ENCODE results near the gene SAP130.

Gene SAP130

DNA sequence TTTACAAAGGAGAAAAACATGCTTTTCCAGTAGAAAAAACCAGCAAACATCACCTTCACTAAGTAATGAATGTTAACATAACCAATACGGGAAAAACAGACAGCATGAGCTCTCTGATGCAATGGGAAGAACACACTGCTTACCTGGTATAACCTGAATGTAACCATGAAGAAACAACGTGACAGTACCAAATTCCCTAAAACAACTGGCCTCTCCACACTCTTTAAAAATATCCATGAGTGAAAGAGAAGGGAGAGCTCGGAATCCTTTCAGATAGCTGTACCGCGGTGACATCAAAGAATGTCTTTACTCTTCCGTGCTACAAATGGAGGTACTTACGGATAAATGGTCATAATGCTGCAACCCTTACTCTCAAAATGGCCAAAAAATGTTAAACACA, 32.1 kb downstream of the SAP130 start:
- Histone ChIP-seq H3K4me3 (ENCODE audit: insufficient read depth, low read depth, low read length, poor library complexity, severe bottlenecking) (no peak overlapping the region), H3K27me3 (replicated peaks; ENCODE audit: control insufficient read depth, insufficient read depth, low read length, poor library complexity, severe bottlenecking) (no peaks in the 10 kb centered on the region), H3K27ac (ENCODE audit: insufficient read depth, low read length, poor library complexity, severe bottlenecking) (no peak overlapping the region), H3K9me3 (ENCODE audit: control insufficient read depth, low read length) (no peaks in the 10 kb centered on the region), H3K4me1 (ENCODE audit: control insufficient read depth, insufficient read depth, low read length, poor library complexity, severe bottlenecking) (no peaks in the 10 kb centered on the region), H3K36me3 (ENCODE audit: control insufficient read depth, insufficient read depth, low read length) (peaks cover 63% of the 10 kb centered on the region)
- no peak for DNase-seq

DNA sequence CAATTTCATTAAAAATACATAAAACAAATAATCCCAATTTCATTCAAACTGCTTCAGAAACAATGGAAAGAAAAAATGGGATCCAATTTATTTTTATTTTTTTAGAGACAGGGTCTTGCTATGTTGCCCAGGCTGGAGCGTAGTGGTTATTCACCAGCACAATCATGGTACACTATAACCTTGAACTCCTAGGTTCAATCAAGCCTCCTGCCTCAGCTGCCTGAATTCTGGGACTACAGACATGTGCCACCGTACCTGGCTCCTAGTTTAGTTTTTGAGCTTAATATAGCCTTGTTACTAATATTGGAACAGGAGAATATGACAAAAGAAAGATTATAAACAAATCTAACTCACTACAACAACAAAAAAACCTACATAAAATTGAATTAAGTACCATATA, 34.2 kb downstream of the SAP130 start:
- Histone ChIP-seq H3K27ac (ENCODE audit: insufficient read depth, low read length, poor library complexity, severe bottlenecking) (no peak overlapping the region), H3K36me3 (ENCODE audit: control insufficient read depth, insufficient read depth, low read length) (peaks cover 50% of the 10 kb centered on the region), H3K4me3 (ENCODE audit: insufficient read depth, low read depth, low read length, poor library complexity, severe bottlenecking) (no peak overlapping the region), H3K9me3 (ENCODE audit: control insufficient read depth, low read length) (no peaks in the 10 kb centered on the region), H3K4me1 (ENCODE audit: control insufficient read depth, insufficient read depth, low read length, poor library complexity, severe bottlenecking) (no peaks in the 10 kb centered on the region), H3K27me3 (replicated peaks; ENCODE audit: control insufficient read depth, insufficient read depth, low read length, poor library complexity, severe bottlenecking) (no peaks in the 10 kb centered on the region)
- DNase-seq: no peak

GRCh38 chr2:127991742-127992141, 36.1 kb downstream of the SAP130 start:
- H3K27me3 ChIP-seq (replicated peaks; ENCODE audit: control insufficient read depth, insufficient read depth, low read length, poor library complexity, severe bottlenecking): no peaks in the 10 kb centered on the region
- H3K9me3 ChIP-seq (ENCODE audit: control insufficient read depth, low read length): no peaks in the 10 kb centered on the region
- H3K4me1 ChIP-seq (ENCODE audit: control insufficient read depth, insufficient read depth, low read length, poor library complexity, severe bottlenecking): no peaks in the 10 kb centered on the region
- no peak overlapping the region for H3K4me3 ChIP-seq (ENCODE audit: insufficient read depth, low read depth, low read length, poor library complexity, severe bottlenecking)
- no peak for DNase-seq
- H3K27ac ChIP-seq (ENCODE audit: insufficient read depth, low read length, poor library complexity, severe bottlenecking): no peak overlapping the region
- peaks cover 59% of the 10 kb centered on the region for H3K36me3 ChIP-seq (ENCODE audit: control insufficient read depth, insufficient read depth, low read length)

DNA sequence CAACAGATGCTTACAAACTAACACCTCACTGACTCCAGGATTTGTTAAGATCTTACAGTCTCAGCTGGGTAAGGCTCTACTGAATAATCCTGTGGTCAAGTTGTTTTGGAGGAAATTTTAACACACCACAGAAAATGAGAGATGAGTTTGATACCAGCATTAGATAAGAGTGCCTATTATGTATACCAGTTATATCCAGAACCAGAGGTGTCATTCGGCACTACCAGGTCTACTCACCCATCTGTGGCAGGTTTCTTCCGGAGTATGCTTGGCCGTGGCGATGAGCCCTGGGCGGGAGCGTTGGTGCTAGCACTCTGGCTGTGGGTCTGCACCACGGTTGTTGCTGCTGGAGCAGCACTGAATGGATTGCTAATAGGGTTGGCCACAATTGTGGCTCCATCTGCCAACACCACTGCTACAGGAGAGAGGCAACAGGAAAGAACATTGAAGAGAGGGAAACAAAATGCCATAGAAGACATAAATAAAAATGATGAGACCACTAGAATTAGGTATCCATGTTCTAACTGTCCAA, 41.2 kb downstream of the SAP130 start:
- no peaks in the 10 kb centered on the region for H3K4me1 ChIP-seq (ENCODE audit: control insufficient read depth, insufficient read depth, low read length, poor library complexity, severe bottlenecking)
- H3K9me3 ChIP-seq (ENCODE audit: control insufficient read depth, low read length): no peaks in the 10 kb centered on the region
- H3K4me3 ChIP-seq (ENCODE audit: insufficient read depth, low read depth, low read length, poor library complexity, severe bottlenecking): no peak overlapping the region
- DNase-seq: no peak
- H3K27ac ChIP-seq (ENCODE audit: insufficient read depth, low read length, poor library complexity, severe bottlenecking): no peak overlapping the region
- peaks cover 58% of the 10 kb centered on the region for H3K36me3 ChIP-seq (ENCODE audit: control insufficient read depth, insufficient read depth, low read length)
- H3K27me3 ChIP-seq (replicated peaks; ENCODE audit: control insufficient read depth, insufficient read depth, low read length, poor library complexity, severe bottlenecking): no peaks in the 10 kb centered on the region

GRCh38 chr2:127985735-127986134, 42.1 kb downstream of the SAP130 start:
- Histone ChIP-seq H3K27ac (ENCODE audit: insufficient read depth, low read length, poor library complexity, severe bottlenecking) (no peak overlapping the region), H3K36me3 (ENCODE audit: control insufficient read depth, insufficient read depth, low read length) (peaks cover 61% of the 10 kb centered on the region), H3K4me1 (ENCODE audit: control insufficient read depth, insufficient read depth, low read length, poor library complexity, severe bottlenecking) (no peaks in the 10 kb centered on the region), H3K9me3 (ENCODE audit: control insufficient read depth, low read length) (no peaks in the 10 kb centered on the region), H3K4me3 (ENCODE audit: insufficient read depth, low read depth, low read length, poor library complexity, severe bottlenecking) (no peak overlapping the region), H3K27me3 (replicated peaks; ENCODE audit: control insufficient read depth, insufficient read depth, low read length, poor library complexity, severe bottlenecking) (no peaks in the 10 kb centered on the region)
- no peak for DNase-seq

GRCh38 chr2:127985026-127985734, 42.7 kb downstream of the SAP130 start:
- H3K9me3 ChIP-seq (ENCODE audit: control insufficient read depth, low read length): no peaks in the 10 kb centered on the region
- no peaks in the 10 kb centered on the region for H3K27me3 ChIP-seq (replicated peaks; ENCODE audit: control insufficient read depth, insufficient read depth, low read length, poor library complexity, severe bottlenecking)
- H3K4me1 ChIP-seq (ENCODE audit: control insufficient read depth, insufficient read depth, low read length, poor library complexity, severe bottlenecking): no peaks in the 10 kb centered on the region
- DNase-seq: no peak
- no peak overlapping the region for H3K4me3 ChIP-seq (ENCODE audit: insufficient read depth, low read depth, low read length, poor library complexity, severe bottlenecking)
- H3K27ac ChIP-seq (ENCODE audit: insufficient read depth, low read length, poor library complexity, severe bottlenecking): no peak overlapping the region
- peaks cover 66% of the 10 kb centered on the region for H3K36me3 ChIP-seq (ENCODE audit: control insufficient read depth, insufficient read depth, low read length)

GRCh38 chr2:127984551-127984950, 43.3 kb downstream of the SAP130 start:
- DNase-seq: no peak
- H3K4me1 ChIP-seq (ENCODE audit: control insufficient read depth, insufficient read depth, low read length, poor library complexity, severe bottlenecking): no peaks in the 10 kb centered on the region

DNA sequence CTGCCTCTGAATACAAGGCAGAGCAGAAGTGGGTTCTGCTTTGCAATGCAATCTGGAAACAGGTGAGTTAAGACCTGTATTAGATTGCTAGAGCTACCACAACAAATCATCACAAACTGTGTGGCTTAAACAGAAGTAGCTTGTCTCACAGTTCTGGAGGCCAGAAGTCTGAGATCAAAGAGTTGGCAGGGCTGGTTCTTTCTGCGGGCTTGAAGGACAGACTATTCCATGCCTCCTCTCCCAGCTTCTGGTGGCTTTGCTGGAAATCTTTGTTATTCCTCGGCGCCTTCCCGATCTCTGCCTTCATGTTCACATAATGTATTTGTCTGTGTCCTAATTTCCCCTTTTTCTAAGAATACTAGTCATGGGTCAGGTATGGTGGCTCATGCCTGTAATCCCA, 58.4 kb downstream of the SAP130 start:
- no peaks in the 10 kb centered on the region for H3K4me1 ChIP-seq (ENCODE audit: control insufficient read depth, insufficient read depth, low read length, poor library complexity, severe bottlenecking)
- no peaks in the 10 kb centered on the region for H3K9me3 ChIP-seq (ENCODE audit: control insufficient read depth, low read length)
- DNase-seq: no peak
- H3K27me3 ChIP-seq (replicated peaks; ENCODE audit: control insufficient read depth, insufficient read depth, low read length, poor library complexity, severe bottlenecking): no peaks in the 10 kb centered on the region
- no peak overlapping the region for H3K27ac ChIP-seq (ENCODE audit: insufficient read depth, low read length, poor library complexity, severe bottlenecking)
- peaks cover 20% of the 10 kb centered on the region for H3K36me3 ChIP-seq (ENCODE audit: control insufficient read depth, insufficient read depth, low read length)
- H3K4me3 ChIP-seq (ENCODE audit: insufficient read depth, low read depth, low read length, poor library complexity, severe bottlenecking): no peak overlapping the region

More at GRCh38 chr2:127984551-127984950, 43.3 kb downstream of the SAP130 start:
- Histone ChIP-seq H3K27ac (ENCODE audit: insufficient read depth, low read length, poor library complexity, severe bottlenecking) (no peak overlapping the region), H3K27me3 (replicated peaks; ENCODE audit: control insufficient read depth, insufficient read depth, low read length, poor library complexity, severe bottlenecking) (no peaks in the 10 kb centered on the region), H3K36me3 (ENCODE audit: control insufficient read depth, insufficient read depth, low read length) (peaks cover 64% of the 10 kb centered on the region), H3K9me3 (ENCODE audit: control insufficient read depth, low read length) (no peaks in the 10 kb centered on the region), H3K4me3 (ENCODE audit: insufficient read depth, low read depth, low read length, poor library complexity, severe bottlenecking) (no peak overlapping the region)

DNA sequence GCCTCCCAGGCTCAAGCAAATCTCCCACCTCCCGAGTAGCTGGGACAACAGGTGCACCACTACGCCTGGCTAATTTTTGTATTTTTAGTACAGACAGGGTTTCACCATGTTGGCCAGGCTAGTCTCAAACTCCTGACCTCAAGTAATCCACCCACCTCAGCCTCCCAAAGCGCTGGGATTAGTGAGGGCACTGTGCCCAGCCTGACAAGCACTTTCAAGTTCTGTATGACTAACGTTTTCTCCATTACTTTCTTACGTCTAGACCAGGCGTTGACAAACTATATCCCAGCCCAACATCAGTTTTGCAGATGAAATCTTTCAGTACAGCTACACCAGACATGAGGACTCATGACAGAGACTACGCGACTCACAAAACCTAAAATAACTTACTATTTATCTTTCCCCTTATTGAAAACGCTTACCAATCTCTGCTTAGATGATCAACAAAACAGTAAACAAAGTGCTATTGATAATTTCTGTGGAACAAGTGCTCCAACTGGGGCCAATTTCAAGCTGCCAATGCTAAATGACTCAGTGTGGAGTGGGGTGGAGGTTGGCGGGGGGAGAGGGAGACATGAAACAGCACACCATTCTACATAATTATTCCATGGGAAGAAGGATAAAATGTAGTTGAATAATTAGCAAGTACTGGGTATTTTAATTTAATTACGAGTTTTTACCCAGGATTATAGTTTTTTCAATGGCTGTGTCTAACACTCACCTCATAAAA, 59.1 kb downstream of the SAP130 start:
- no peaks in the 10 kb centered on the region for H3K27me3 ChIP-seq (replicated peaks; ENCODE audit: control insufficient read depth, insufficient read depth, low read length, poor library complexity, severe bottlenecking)
- H3K27ac ChIP-seq (ENCODE audit: insufficient read depth, low read length, poor library complexity, severe bottlenecking): no peak overlapping the region
- H3K4me3 ChIP-seq (ENCODE audit: insufficient read depth, low read depth, low read length, poor library complexity, severe bottlenecking): no peak overlapping the region
- no peak for DNase-seq
- H3K4me1 ChIP-seq (ENCODE audit: control insufficient read depth, insufficient read depth, low read length, poor library complexity, severe bottlenecking): no peaks in the 10 kb centered on the region
- H3K36me3 ChIP-seq (ENCODE audit: control insufficient read depth, insufficient read depth, low read length): peaks cover 18% of the 10 kb centered on the region
- no peaks in the 10 kb centered on the region for H3K9me3 ChIP-seq (ENCODE audit: control insufficient read depth, low read length)

- Histone ChIP-seq H3K27ac (ENCODE audit: insufficient read depth, low read length, poor library complexity, severe bottlenecking) (no peak overlapping the region), H3K4me1 (ENCODE audit: control insufficient read depth, insufficient read depth, low read length, poor library complexity, severe bottlenecking) (no peaks in the 10 kb centered on the region), H3K9me3 (ENCODE audit: control insufficient read depth, low read length) (no peaks in the 10 kb centered on the region), H3K4me3 (ENCODE audit: insufficient read depth, low read depth, low read length, poor library complexity, severe bottlenecking) (no peak overlapping the region), H3K36me3 (ENCODE audit: control insufficient read depth, insufficient read depth, low read length) (peaks cover 30% of the 10 kb centered on the region), H3K27me3 (replicated peaks; ENCODE audit: control insufficient read depth, insufficient read depth, low read length, poor library complexity, severe bottlenecking) (no peaks in the 10 kb centered on the region)
- no peak for DNase-seq
Measured at GRCh38 chr2:127961729-127962128, 66.1 kb downstream of the SAP130 start.
